ENCODE results near the gene PSMG4. TPM values are rescaled to one million over a fixed set of nuclear protein-coding genes. Genes with fewer than 3 reads are reported as not detected.

PSMG4 gene
- total and polyA plus RNA-seq, 2 of the 8 experiments (the other 6 are each of a cell fraction or from before 2014, with no cell fraction given): 40.6 to 113 TPM

DNA sequence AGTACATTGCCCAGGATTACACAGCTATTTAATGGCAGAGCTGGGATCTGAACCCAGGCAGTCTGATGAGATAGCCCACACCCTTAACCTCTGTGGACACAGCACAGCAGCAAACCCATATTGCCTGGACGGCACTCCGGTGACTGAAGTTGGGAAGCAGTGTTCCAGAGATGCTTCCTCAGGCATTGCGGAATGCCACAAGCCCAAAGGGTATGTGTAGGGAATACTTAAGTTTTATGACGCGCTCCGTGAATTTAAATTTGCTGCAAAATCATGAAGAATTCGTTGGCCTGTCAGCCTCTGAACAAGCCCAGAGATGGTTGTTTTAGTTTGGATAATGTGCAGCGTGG is 46.4 kb downstream of the PSMG4 start:
- Histone ChIP-seq H3K9me3 (ENCODE audit: insufficient read depth in 2 of 2, low read depth in 1 of 2, low read length in 1 of 2) (no peaks in the 10 kb centered on the region), H2BK5ac (ENCODE audit: low read depth, low read length) (no peak overlapping the region; the same call in 1 of the 2 replicates), H2AK5ac (ENCODE audit: low read depth, low read length) (no peak overlapping the region), H2BK120ac (replicated peaks; ENCODE audit: low read depth, low read length) (no peak overlapping the region), H3K27me3 (replicated peaks in 1 of 4; ENCODE audit: control insufficient read depth in 3 of 4, extremely low read depth in 1 of 4, insufficient read depth in 3 of 4, low read length in 3 of 4) (no peaks in the 10 kb centered on the region), H3K4ac (replicated peaks; ENCODE audit: insufficient read length, low read depth, low read length) (no peak overlapping the region), H3K18ac (ENCODE audit: extremely low read depth, low read length) (no peak overlapping the region), H3K4me1 (replicated peaks in 1 of 4; ENCODE audit: control insufficient read depth in 3 of 4, insufficient read depth in 4 of 4, low read length in 3 of 4) (peaks cover 0 to 2% (median under 1%) of the 10 kb centered on the region in 4 experiments; a peak in 2 of 7 replicates), H3K14ac (ENCODE audit: insufficient read length) (no peak overlapping the region), H4K91ac (replicated peaks; ENCODE audit: insufficient read length, low read length) (no peak overlapping the region), H4K5ac (ENCODE audit: insufficient read length, low read depth, low read length) (no peak overlapping the region), H3K23me2 (ENCODE audit: low read depth, low read length) (no peaks in the 10 kb centered on the region), H4K8ac (ENCODE audit: extremely low read depth, insufficient read depth, low read length) (no peak overlapping the region), H3K9ac (replicated peaks in 1 of 4; ENCODE audit: extremely low read depth in 1 of 4, low read depth in 3 of 4, low read length in 3 of 4) (no peak overlapping the region; a peak in 1 of 7 replicates), H2BK12ac (ENCODE audit: low read depth, low read length) (0 out of 2 replicates have a peak overlapping the region, but pooled peaks have one; percentile 17), H3K79me2 (ENCODE audit: control insufficient read depth in 1 of 2, insufficient read depth in 2 of 2, low read length in 2 of 2) (no peaks in the 10 kb centered on the region), H4K20me1 (replicated peaks in 1 of 2; ENCODE audit: control insufficient read depth in 1 of 2, insufficient read depth in 2 of 2, low read length in 2 of 2) (no peaks in the 10 kb centered on the region), H3K4me3 (ENCODE audit: extremely low read depth in 1 of 4, insufficient read depth in 2 of 4, low read depth in 3 of 4, low read length in 4 of 4) (no peak overlapping the region), H3K56ac (replicated peaks; ENCODE audit: insufficient read length, low read depth, low read length) (no peak overlapping the region), H2BK15ac (ENCODE audit: low read length) (no peak overlapping the region), H3K23ac (ENCODE audit: insufficient read length) (no peak overlapping the region), H3K36me3 (ENCODE audit: control insufficient read depth in 2 of 4, insufficient read depth in 4 of 4, low read length in 3 of 4) (no peaks in the 10 kb centered on the region), H3K4me2 (ENCODE audit: insufficient read depth in 1 of 2, low read depth in 2 of 2, low read length in 2 of 2) (no peak overlapping the region), H2BK20ac (ENCODE audit: low read length) (no peak overlapping the region), H3K27ac (ENCODE audit: low read depth, low read length) (no peak overlapping the region), H2AFZ (ENCODE audit: low read length) (no peak overlapping the region), H3K79me1 (ENCODE audit: low read depth, low read length) (peaks cover 7% of the 10 kb centered on the region; the same call in 1 of the 2 replicates)
- DNase-seq (ENCODE audit: low read depth in 1 of 2, low spot score in 2 of 2) (no peak), FAIRE-seq (no peak)
- ChIA-PET CTCF (ENCODE audit: partially characterized antibody) (interaction anchor here (1.0 to 2.3 kb wide), 4 partner anchors 9 to 90 kb away, joined by 3 to 6 read pairs (median 4); no protein-coding TSS in a partner anchor), POLR2A (ENCODE audit: partially characterized antibody) (interaction anchor here (0.5 kb wide), 1 partner anchor 80 kb away, joined by 4 read pairs; no protein-coding TSS in a partner anchor)
- WGBS, 2 experiments (ENCODE audit: extremely low coverage in 1 of 2, insufficient coverage in 1 of 2, insufficient read length in 1 of 2, insufficient replicate concordance in 2 of 2, low coverage in 1 of 2, low lambda C conversion rate in 2 of 2, missing lambda C conversion rate in 1 of 2): 93% methylated on average over 8 of the region's 8 CpGs; no CpG with 5 or more reads in 1 of the 2 experiments
- TF ChIP-seq CHD2 (IDR thresholded peaks at IDR 0.05; ENCODE audit: low read length) (no peak), RNF2 (IDR thresholded peaks at IDR 0.05; ENCODE audit: borderline replicate concordance, low read depth, low read length, missing control alignments, poor library complexity, severe bottlenecking) (no peak), SP2 (IDR thresholded peaks at IDR 0.05; ENCODE audit: low read length) (no peak), EGR1 (IDR thresholded peaks at IDR 0.05; ENCODE audit: borderline replicate concordance, low read depth, low read length) (no peak), FOSL1 (IDR thresholded peaks at IDR 0.05; ENCODE audit: insufficient read depth, low read depth, low read length) (no peak), PHF8 (conservative IDR thresholded peaks at IDR 0.05; ENCODE audit: low read depth, low read length) (no peak), SIX5 (IDR thresholded peaks at IDR 0.05; ENCODE audit: low read depth, low read length) (no peak), CBX5 (IDR thresholded peaks at IDR 0.05; ENCODE audit: low read depth, low read length) (no peak), SAP30 (IDR thresholded peaks at IDR 0.05; ENCODE audit: insufficient read depth, insufficient replicate concordance, low read length) (no peak), TBP (IDR thresholded peaks at IDR 0.05; ENCODE audit: low read depth, low read length) (no peak), KDM1A (IDR thresholded peaks at IDR 0.05; ENCODE audit: borderline replicate concordance, low read length) (no peak), CEBPB (IDR thresholded peaks at IDR 0.05; ENCODE audit: low read depth, low read length) (no peak), SP1 (IDR thresholded peaks at IDR 0.05; ENCODE audit: low read depth, low read length) (no peak)
- TF ChIP-seq, protein P1, sequence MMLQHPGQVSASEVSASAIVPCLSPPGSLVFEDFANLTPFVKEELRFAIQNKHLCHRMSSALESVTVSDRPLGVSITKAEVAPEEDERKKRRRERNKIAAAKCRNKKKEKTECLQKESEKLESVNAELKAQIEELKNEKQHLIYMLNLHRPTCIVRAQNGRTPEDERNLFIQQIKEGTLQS (IDR thresholded peaks at IDR 0.05; ENCODE audit: insufficient read depth, low read depth, low read length): no peak

Measured in H1 (cell line).